Calu3 (cell line): ENCODE results near the gene BAG2. TPM values are rescaled to one million over a fixed set of nuclear protein-coding genes. Genes with fewer than 3 reads are reported as not detected.

ENCODE experiments used
- BruUV-seq: library from RNA; stranded (reverse); fragments of 400-500 nt; replicated peaks from 2 replicates; lab custom pipeline; 2021; lab: Mats Ljungman, UMichigan
- CTCF ChIA-PET: fragments of 300-600 bp; sonication (Branson Sonifier 250); formaldehyde crosslinking; loops from one replicate; lab custom pipeline; 2022; ENCODE audit warnings: antibody characterized with exemption; lab: Charles Lee
- DNase-seq: peaks from one replicate; pipeline ENCODE4 v3.0.0; 2022
- H3K27ac Mint-ChIP-seq: one replicate; pipeline ENCODE4 v1.8.0; 2022; ENCODE audit warnings: mixed read lengths; ENCODE audit not compliant: unreplicated experiment
- H3K27me3 Mint-ChIP-seq: one replicate; pipeline ENCODE4 v1.8.0; 2022; ENCODE audit warnings: mixed read lengths; ENCODE audit not compliant: unreplicated experiment
- H3K36me3 Mint-ChIP-seq: one replicate; pipeline ENCODE4 v1.8.0; 2022; ENCODE audit warnings: mild to moderate bottlenecking, moderate library complexity, mixed read lengths; ENCODE audit not compliant: insufficient read depth, unreplicated experiment
- H3K4me1 Mint-ChIP-seq: one replicate; pipeline ENCODE4 v1.8.0; 2022; ENCODE audit warnings: mild to moderate bottlenecking, low read depth, mixed read lengths; ENCODE audit not compliant: unreplicated experiment
- H3K4me3 Mint-ChIP-seq: one replicate; pipeline ENCODE4 v1.8.0; 2022; ENCODE audit warnings: mild to moderate bottlenecking, low read depth, moderate library complexity, mixed read lengths; ENCODE audit not compliant: unreplicated experiment
- H3K9me3 Mint-ChIP-seq: one replicate; pipeline ENCODE4 v1.8.0; 2022; ENCODE audit warnings: low read depth, mixed read lengths; ENCODE audit not compliant: unreplicated experiment
- intact Hi-C: fragments of 100-400 bp; cut with micrococcal nuclease; formaldehyde crosslinking; loops from one replicate; pipeline ENCODE4 v1.10.0; 2022; ENCODE audit not compliant: unreplicated experiment
- total RNA-seq: library from RNA; stranded (reverse); gene quantifications from 2 replicates; pipeline ENCODE4 v1.2.3, GENCODE V29; 2022
- TF ChIP-seq, protein P1 (sequence below): fragments of 200-600 bp; IDR thresholded peaks from one replicate; pipeline ENCODE4 v1.8.0; 2022; ENCODE audit warnings: antibody characterized with exemption; ENCODE audit not compliant: unreplicated experiment

Gene BAG2
- total RNA-seq, 1 experiment from 2014 or later, result 12.1 TPM

DNA sequence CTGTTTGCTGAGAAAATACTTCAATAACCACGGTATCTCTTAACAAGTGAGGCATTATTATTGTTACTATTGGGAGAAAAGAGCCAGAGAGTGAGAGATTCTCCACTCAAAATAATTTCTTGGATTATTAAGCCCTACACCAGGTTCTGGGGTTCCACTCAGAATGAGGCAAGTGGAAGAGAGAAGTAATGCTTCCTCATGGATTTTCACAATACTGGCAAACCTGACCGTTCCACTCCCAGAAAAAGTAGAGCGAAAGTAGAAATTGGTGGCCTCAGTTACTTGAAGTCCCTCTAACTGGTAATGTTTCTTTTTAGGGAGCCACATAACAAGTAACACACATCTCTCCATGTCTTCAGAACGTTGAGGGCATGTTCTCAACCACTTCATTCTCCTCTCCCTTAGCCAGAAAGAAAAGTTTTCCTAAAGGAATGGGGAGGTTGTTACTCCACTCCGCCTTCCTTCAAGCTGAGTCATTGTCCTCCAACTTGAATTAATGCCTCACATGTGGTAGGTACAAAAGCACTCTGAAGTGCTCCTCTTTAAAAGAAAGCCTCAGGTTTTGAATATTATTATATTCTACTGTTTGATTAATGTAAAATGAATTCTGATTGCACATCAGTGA, 1.9 kb downstream of the BAG2 start:
- CTCF ChIA-PET, result interaction anchor here (0.6 kb wide), 1 partner anchor 495 kb away, joined by 3 read pairs; no protein-coding TSS in a partner anchor
- no peaks in the 10 kb centered on the region for H3K27me3 Mint-ChIP-seq

DNA sequence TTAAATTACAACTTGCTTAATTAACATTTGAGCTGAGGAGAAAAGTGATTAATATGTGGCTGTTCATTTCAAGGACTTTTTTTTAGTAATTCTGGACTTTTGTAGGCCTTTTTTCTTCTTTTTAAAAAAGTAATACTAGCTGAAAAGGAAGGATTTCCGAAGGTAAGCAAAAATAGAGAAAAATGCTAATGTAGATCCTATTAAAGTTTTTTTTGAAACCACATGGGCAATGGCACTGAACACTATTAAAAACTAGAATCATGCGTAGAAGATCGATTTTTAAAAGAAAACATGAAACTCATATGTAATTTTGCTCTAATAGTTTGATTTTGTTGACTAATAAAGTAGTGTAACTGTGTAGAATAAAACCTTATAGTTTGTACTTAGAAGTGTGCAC, 2.4 kb downstream of the BAG2 start:
- TF ChIP-seq, protein P1, sequence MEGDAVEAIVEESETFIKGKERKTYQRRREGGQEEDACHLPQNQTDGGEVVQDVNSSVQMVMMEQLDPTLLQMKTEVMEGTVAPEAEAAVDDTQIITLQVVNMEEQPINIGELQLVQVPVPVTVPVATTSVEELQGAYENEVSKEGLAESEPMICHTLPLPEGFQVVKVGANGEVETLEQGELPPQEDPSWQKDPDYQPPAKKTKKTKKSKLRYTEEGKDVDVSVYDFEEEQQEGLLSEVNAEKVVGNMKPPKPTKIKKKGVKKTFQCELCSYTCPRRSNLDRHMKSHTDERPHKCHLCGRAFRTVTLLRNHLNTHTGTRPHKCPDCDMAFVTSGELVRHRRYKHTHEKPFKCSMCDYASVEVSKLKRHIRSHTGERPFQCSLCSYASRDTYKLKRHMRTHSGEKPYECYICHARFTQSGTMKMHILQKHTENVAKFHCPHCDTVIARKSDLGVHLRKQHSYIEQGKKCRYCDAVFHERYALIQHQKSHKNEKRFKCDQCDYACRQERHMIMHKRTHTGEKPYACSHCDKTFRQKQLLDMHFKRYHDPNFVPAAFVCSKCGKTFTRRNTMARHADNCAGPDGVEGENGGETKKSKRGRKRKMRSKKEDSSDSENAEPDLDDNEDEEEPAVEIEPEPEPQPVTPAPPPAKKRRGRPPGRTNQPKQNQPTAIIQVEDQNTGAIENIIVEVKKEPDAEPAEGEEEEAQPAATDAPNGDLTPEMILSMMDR, result no peak
- H3K4me1 Mint-ChIP-seq, result peaks cover 34% of the 10 kb centered on the region
- H3K36me3 Mint-ChIP-seq, result peaks cover 29% of the 10 kb centered on the region
- DNase-seq, result no peak
- H3K9me3 Mint-ChIP-seq, result no peaks in the 10 kb centered on the region
- peak overlapping the region; percentile 95 for H3K4me3 Mint-ChIP-seq
- no TSS peak for BruUV-seq
- no peaks in the 10 kb centered on the region for H3K27me3 Mint-ChIP-seq
- intact Hi-C loops, result no loop called here
- H3K27ac Mint-ChIP-seq, result peak overlapping the region; percentile 92
- CTCF ChIA-PET, result interaction anchor here (0.6 kb wide), 1 partner anchor 495 kb away, joined by 3 read pairs; no protein-coding TSS in a partner anchor

More for the DNA sequence above, 1.9 kb downstream of the BAG2 start:
- BruUV-seq, result TSS peak; percentile 39
- H3K4me1 Mint-ChIP-seq, result peaks cover 30% of the 10 kb centered on the region
- peak overlapping the region; percentile 92 for H3K27ac Mint-ChIP-seq
- intact Hi-C loops, result no loop called here
- H3K4me3 Mint-ChIP-seq, result peak overlapping the region; percentile 95
- TF ChIP-seq, protein P1, result no peak
- peak; percentile 8 for DNase-seq
- H3K9me3 Mint-ChIP-seq, result no peaks in the 10 kb centered on the region
- H3K36me3 Mint-ChIP-seq, result peaks cover 29% of the 10 kb centered on the region

DNA sequence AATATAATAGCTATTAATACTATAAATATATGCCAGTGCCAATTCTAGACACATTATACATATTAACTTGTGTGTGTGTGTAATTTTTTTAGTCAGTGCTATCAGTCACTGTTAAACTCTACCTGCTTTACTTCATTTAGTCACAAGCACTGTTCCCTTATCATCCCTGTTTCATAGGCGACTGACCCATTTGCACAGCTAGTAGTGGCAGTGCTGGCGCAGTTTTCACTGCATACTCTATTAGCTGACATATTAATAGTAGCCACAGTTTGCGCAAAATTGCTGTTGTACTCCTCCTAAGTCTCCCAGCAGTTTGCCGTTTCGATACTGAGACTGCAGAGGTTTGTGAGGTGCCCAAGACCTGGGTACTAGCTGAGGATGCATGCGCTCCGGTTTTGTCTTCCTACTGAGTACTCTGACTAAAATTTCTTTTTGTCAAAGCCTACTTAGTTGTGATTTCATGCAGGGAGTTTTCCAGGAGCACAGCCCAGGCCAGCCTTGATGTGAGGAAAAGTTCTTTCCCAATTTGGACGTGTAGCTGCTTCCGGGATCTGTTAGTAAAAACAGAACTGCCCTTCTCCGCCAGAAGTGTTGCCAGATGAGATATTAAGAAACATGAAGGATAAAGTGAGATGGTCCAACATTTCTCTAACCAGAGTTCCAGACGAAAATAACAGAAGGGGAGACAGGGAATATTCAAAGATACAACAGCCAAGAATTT, 5.6 kb downstream of the BAG2 start:
- BruUV-seq, result no TSS peak
- Mint-ChIP-seq H3K4me1 (peaks cover 34% of the 10 kb centered on the region), H3K4me3 (no peak overlapping the region), H3K27me3 (no peaks in the 10 kb centered on the region), H3K9me3 (no peaks in the 10 kb centered on the region), H3K36me3 (peaks cover 16% of the 10 kb centered on the region), H3K27ac (no peak overlapping the region)
- intact Hi-C loops, result no loop called here
- DNase-seq, result no peak
- TF ChIP-seq, protein P1, result no peak
- CTCF ChIA-PET, result no interaction called here

DNA sequence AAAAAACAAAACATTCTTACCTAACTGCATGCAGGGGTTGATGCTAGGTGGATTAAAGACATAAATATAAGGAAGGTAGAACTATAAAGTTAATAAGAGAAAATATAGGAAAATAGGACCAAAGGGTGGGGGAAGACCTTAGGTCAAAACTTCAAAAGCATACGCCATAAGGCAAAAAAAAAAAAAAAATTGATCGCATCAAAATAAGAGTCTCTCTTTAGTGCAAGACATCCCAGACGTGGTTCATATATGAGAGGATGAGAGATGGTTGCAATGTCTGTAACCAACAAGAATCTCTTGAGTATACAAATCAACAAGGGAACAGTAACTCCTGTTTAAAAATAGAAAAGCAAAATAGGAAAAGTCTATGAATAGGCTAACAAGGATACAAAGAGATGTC, 8.5 kb downstream of the BAG2 start:
- TF ChIP-seq, protein P1, result no peak
- DNase-seq, result no peak
- intact Hi-C loops, result no loop called here
- H3K27ac Mint-ChIP-seq, result no peak overlapping the region
- CTCF ChIA-PET, result no interaction called here
- no peaks in the 10 kb centered on the region for H3K9me3 Mint-ChIP-seq
- no peaks in the 10 kb centered on the region for H3K36me3 Mint-ChIP-seq
- no TSS peak for BruUV-seq
- no peaks in the 10 kb centered on the region for H3K27me3 Mint-ChIP-seq
- peaks cover 25% of the 10 kb centered on the region for H3K4me1 Mint-ChIP-seq
- no peak overlapping the region for H3K4me3 Mint-ChIP-seq
